H4 (cell line): Measurements from ENCODE around the gene KCNT2. TPM values are rescaled to one million over a fixed set of nuclear protein-coding genes. Genes with fewer than 3 reads are reported as not detected.

Source experiments
- DNase-seq: peaks from one replicate; pipeline ENCODE4 v3.0.0-alpha.2; 2015; ENCODE audit warnings: low spot score
- total RNA-seq: library from RNA; depleted of rRNA; stranded (reverse); fragments of >200 nt; shearing (Covaris generic); gene quantifications from 2 replicates; pipeline ENCODE4 v1.2.3, GENCODE V29; 2014

Gene KCNT2
- total RNA-seq, 1 experiment from 2014 or later = 0.56 TPM

GRCh38 chr1:196449460-196449859 lies 158.8 kb downstream of the KCNT2 start:
- no peak for DNase-seq

DNA sequence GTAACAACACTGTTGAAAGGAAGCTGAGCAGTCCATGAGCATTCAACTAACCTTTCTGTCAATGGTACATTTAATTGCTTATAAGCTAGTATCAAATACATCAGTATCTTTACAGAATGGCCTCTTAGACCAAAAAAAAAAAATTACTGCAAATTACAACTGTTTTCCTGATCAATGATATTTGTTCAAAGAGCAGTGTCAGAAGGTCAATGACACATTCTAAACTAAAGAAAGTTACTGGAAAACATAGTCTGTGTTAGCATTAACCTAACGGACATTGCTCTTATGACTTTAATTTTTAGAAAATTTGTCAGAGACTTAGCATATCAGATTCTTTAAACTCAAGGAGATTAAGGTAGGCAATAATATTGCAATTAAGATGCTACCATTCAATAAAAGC lies 162.5 kb downstream of the KCNT2 start:
- no peak for DNase-seq

DNA sequence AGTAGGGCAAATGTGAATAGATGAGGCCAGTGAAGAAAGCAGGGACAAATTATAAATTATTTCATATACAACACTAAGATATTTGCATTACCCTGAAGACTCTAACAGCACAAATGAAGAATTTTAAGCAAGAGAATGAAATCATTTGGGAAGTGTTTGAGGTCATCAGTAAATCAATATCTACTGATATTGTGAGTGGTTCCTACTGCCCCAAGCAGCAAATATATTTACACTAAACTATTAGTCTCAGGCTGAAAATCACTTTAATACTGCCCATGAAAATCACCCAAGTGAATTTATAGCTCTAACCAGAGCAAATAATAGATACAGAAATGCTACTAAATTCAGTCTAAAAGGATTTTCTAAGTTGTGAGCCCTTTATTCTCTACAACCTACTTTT lies 163.6 kb downstream of the KCNT2 start:
- no peak for DNase-seq

DNA sequence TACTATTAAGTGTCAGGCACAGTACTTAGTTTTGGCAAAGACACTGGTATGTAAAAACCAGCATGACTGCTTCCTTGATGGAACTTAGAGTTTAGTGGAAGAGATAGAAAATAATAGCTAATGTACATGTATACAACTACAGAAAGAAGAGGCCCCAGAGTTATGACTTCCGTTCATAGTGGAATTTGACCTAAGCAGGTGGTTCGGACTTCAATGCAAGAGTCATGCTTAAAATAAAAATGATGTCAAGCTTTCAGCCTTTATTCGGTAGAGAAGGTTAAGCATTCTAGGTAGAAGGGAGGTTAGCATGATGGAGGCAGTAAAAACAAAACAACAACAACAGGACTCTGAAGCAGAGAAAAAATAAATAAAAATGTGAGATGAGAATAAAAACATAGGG lies 165.9 kb downstream of the KCNT2 start:
- DNase-seq = no peak

GRCh38 chr1:196440711-196441110 lies 167.5 kb downstream of the KCNT2 start:
- DNase-seq = no peak

GRCh38 chr1:196438329-196438728 lies 169.9 kb downstream of the KCNT2 start:
- DNase-seq = no peak

DNA sequence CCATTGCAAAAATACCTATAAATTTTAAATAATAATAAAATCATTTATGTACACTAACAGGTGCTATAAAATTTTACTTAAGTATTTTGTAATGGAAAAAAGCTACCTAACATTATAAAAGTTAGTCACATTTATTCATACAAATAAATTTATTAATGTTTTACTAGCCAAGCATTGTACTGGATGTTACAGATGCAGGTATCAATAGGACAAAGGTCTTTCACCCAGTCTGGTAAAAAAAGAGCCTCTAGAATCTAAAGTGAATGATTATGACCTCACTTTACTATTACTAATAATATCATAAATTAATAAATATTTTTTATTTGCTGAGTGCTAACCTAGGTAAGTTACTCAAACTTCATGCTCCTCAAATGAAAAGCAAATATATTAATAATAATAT lies 170.6 kb downstream of the KCNT2 start:
- no peak for DNase-seq

DNA sequence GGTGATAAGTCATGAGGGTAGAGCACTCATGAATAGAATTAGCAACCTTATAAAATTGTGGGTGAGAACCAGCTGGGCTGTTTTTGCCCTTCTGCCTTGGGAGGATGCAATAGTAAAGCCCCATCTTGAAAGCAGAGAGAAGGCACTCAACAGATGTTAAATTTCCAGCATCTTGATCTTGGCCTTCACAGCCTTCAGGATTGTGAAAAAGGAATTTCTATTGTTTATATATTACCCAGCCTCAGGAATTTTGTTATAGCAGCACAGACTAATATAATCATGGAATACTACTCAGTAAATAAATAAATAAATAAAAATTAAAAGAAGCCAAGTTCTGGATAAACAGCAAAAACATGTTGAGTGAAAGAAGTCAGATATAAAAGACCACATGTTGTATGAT lies 175.2 kb downstream of the KCNT2 start:
- DNase-seq = no peak

GRCh38 chr1:196427976-196428734 lies 180.1 kb downstream of the KCNT2 start:
- DNase-seq = no peak

GRCh38 chr1:196425513-196425912 lies 182.7 kb downstream of the KCNT2 start:
- DNase-seq = no peak

- no peak for DNase-seq
Measured at GRCh38 chr1:196423612-196424011, 184.6 kb downstream of the KCNT2 start.

DNA sequence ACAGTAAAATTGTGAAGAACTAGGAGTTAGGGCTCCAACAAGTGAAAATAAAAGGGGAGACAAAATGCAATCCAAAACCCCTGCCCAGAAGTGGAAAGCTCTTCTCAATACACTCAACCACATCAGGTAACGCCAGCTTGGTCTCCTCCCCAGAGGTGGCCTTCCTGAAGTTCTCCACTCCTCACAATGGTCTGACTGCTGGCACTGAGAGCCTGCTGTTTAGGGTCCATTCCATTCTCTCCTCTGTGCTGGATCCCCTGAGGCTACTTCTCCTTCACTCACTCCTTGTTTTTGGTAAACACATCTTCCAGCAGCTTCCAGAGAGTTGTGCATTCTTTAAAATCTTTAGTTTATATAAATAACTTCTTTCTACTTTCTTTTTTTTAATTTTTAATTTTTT lies 189.5 kb downstream of the KCNT2 start:
- DNase-seq = no peak

- no peak for DNase-seq
Measured at GRCh38 chr1:196415978-196416377, 192.3 kb downstream of the KCNT2 start.

GRCh38 chr1:196412326-196412725 lies 195.9 kb downstream of the KCNT2 start:
- no peak for DNase-seq

- DNase-seq = no peak
Measured at GRCh38 chr1:196410768-196411167, 197.5 kb downstream of the KCNT2 start.

GRCh38 chr1:196409586-196409985 lies 198.7 kb downstream of the KCNT2 start:
- no peak for DNase-seq

GRCh38 chr1:196407358-196408051 lies 200.7 kb downstream of the KCNT2 start:
- DNase-seq = no peak

DNA sequence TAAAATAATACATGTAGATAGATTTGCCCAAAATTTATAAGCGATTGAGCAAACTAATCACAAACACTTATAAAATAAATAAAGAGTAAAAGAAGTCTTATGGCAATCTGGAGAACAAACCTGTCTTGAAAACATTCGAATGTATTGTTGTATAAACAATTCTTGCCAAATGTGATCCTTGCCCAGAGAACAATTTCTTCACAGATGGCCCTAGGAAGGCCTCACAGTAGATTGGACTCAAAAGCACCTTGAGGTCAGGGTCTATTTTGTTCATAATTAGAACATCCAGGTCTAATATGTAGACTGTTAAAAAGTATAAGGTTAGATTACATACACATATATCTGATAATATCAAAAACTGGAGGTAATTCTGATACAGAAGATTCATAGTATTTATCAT lies 202.4 kb downstream of the KCNT2 start:
- no peak for DNase-seq

DNA sequence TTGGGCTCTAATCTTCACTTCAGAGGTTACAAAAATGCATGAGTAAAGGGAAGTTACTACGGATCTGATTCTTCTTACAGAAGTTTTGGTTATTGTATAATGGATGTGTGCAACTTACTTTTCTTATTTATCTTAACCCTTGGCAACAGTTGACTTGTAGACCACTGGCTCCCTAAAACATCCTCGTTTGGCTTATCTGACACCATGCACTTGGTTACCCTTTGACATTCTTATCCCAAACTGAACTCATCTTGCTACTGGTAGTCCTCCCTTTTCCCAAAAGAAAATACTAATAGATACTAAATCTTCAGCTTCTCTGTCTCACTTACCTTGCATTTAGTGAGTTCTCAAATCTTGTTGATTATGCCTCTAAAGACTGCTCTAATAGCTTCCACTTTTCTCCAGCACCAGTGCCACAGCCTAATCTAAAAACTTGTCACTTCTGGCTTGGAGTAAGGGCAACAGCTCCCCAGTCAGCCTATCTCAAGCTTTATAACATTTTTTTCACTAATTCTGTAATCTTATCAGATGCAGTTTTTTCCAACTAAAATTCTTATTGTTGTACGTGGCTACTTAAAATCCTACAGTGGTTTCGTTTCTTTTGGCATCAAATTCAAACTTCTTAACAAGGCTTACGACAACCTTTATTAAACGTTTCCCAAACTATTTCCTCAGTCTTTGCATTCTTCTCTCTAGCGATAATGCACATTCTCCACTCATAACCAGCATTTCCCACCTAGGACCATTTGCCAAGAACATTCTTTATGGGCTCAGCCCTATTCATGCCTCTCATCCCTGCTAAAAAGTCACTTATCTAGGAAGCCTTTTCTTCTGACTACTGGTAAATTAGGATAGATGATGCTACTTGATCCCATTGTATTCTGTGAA lies 204.2 kb downstream of the KCNT2 start:
- DNase-seq = no peak

- no peak for DNase-seq
Measured at GRCh38 chr1:196401891-196402290, 206.3 kb downstream of the KCNT2 start.

- DNase-seq = no peak
Measured at GRCh38 chr1:196401452-196401833, 206.8 kb downstream of the KCNT2 start.
